A549 (cell line): ENCODE results near the gene C17orf113. TPM values are rescaled to one million over a fixed set of nuclear protein-coding genes. Genes with fewer than 3 reads are reported as not detected.

ENCODE experiments used
- ATAC-seq, 2 experiments: fragments of 200-7000 bp in 1 of 2; fragments of >200 bp in 1 of 2; cut with Nextera tagmentation in 1 of 2; cut with Tn5 transposase in 1 of 2; 3 replicates each; pipeline versions ENCODE4 v1.8.0 to v1.9.1; 2018 to 2020; ENCODE audit warnings: mild to moderate bottlenecking in 1 of 2, moderate library complexity in 1 of 2
- CTCF ChIA-PET: fragments of 300-600 bp; sonication (Branson Sonifier 250); formaldehyde crosslinking; extraction: SDS; loops from one replicate; lab custom pipeline; 2021; ENCODE audit warnings: antibody characterized with exemption, inconsistent platforms; lab: Yijun Ruan, JAX
- POLR2A ChIA-PET: fragments of 350-600 bp; formaldehyde crosslinking; extraction: SDS; loops from one replicate; lab custom pipeline; 2021; ENCODE audit warnings: antibody characterized with exemption, inconsistent platforms; lab: Yijun Ruan, JAX
- DNase-seq, 2 experiments: peaks; one replicate each; pipeline versions ENCODE4 v3.0.0 to v3.0.0-alpha.2; 2011 to 2016; ENCODE audit warnings: low read depth in 1 of 2, low spot score in 1 of 2
- FAIRE-seq: peaks from 2 replicates; lab custom pipeline; 2011; peaks lifted over from hg19 to GRCh38; lab: Jason Lieb, UNC
- H3K27ac ChIP-seq, 2 experiments: fragments of >200 bp; sonication (Bioruptor Twin); formaldehyde crosslinking; 3 replicates each; pipeline ENCODE4 v1.5.1; 2016 to 2017
- H3K4me1 ChIP-seq: fragments of >200 bp; sonication (Bioruptor Twin); formaldehyde crosslinking; 3 replicates; pipeline ENCODE4 v1.6.1; 2016
- H3K4me2 ChIP-seq: fragments of >200 bp; sonication (Bioruptor Twin); formaldehyde crosslinking; 3 replicates; pipeline ENCODE4 v1.6.1; 2016
- H3K4me3 ChIP-seq: fragments of >200 bp; sonication (Bioruptor Twin); formaldehyde crosslinking; 3 replicates; pipeline ENCODE4 v1.5.1; 2016
- H3K9me3 ChIP-seq: fragments of >200 bp; sonication (Bioruptor Twin); formaldehyde crosslinking; 3 replicates; pipeline ENCODE4 v1.6.1; 2016
- CBX8 ChIP-seq: fragments of 200-600 bp; sonication (generic); IDR thresholded peaks from 2 replicates; pipeline ENCODE4 v1.6.1; 2016
- CHD4 ChIP-seq: fragments of 200-600 bp; sonication (generic); IDR thresholded peaks from 2 replicates; pipeline ENCODE4 v1.6.1; 2016; ENCODE audit warnings: antibody characterized with exemption, mild to moderate bottlenecking, borderline replicate concordance
- CTCF ChIP-seq: fragments of >200 bp; sonication (Bioruptor Twin); formaldehyde crosslinking; IDR thresholded peaks from 3 replicates; pipeline ENCODE4 v1.5.1; 2016
- EHF ChIP-seq: fragments of 250-450 bp; sonication (Bioruptor Pico); IDR thresholded peaks from 2 replicates; pipeline ENCODE4 v1.5.0; 2020; ENCODE audit warnings: mild to moderate bottlenecking
- FOSB ChIP-seq: fragments of 250-450 bp; sonication (Bioruptor Pico); IDR thresholded peaks from 2 replicates; pipeline ENCODE4 v1.5.0; 2020; ENCODE audit warnings: mild to moderate bottlenecking, moderate library complexity
- FOXS1 ChIP-seq: fragments of 250-450 bp; sonication (Bioruptor Pico); IDR thresholded peaks from 2 replicates; pipeline ENCODE4 v1.5.0; 2020; ENCODE audit warnings: mild to moderate bottlenecking, moderate library complexity
- HMGXB4 ChIP-seq: fragments of 250-450 bp; sonication (Bioruptor Pico); IDR thresholded peaks from 2 replicates; pipeline ENCODE4 v1.5.0; 2021; ENCODE audit warnings: mild to moderate bottlenecking, moderate library complexity, borderline replicate concordance
- HOXA7 ChIP-seq: fragments of 250-450 bp; sonication (Bioruptor Pico); IDR thresholded peaks from 2 replicates; pipeline ENCODE4 v1.5.0; 2020; ENCODE audit warnings: mild to moderate bottlenecking, moderate library complexity
- HOXB13 ChIP-seq: fragments of 250-450 bp; sonication (Bioruptor Pico); IDR thresholded peaks from 2 replicates; pipeline ENCODE4 v1.5.0; 2020; ENCODE audit warnings: low read depth, mild to moderate bottlenecking, moderate library complexity
- KDM1A ChIP-seq: fragments of 200-600 bp; sonication (generic); IDR thresholded peaks from 2 replicates; pipeline ENCODE4 v1.6.1; 2016; ENCODE audit warnings: low read depth, mild to moderate bottlenecking
- MAX ChIP-seq: IDR thresholded peaks from 2 replicates; pipeline ENCODE4 v1.6.1; 2012
- MYC ChIP-seq: IDR thresholded peaks from 2 replicates; pipeline ENCODE4 v1.6.1; 2012; ENCODE audit warnings: mild to moderate bottlenecking, inconsistent platforms, low read length, improper control_type of control experiment, borderline replicate concordance
- NPAS2 ChIP-seq: fragments of 250-450 bp; sonication (Bioruptor Pico); IDR thresholded peaks from 2 replicates; pipeline ENCODE4 v1.8.0; 2022; ENCODE audit warnings: mild to moderate bottlenecking, moderate library complexity, borderline replicate concordance
- POLR2A ChIP-seq: IDR thresholded peaks from 2 replicates; pipeline ENCODE4 v1.6.1; 2012; ENCODE audit warnings: mild to moderate bottlenecking, low read length
- RARB ChIP-seq: fragments of 250-450 bp; sonication (Bioruptor Pico); IDR thresholded peaks from 2 replicates; pipeline ENCODE4 v1.8.0; 2021; ENCODE audit warnings: mild to moderate bottlenecking, moderate library complexity
- RCOR1 ChIP-seq: fragments of 150-350 bp; IDR thresholded peaks from 2 replicates; pipeline ENCODE4 v1.6.1; 2014; ENCODE audit warnings: antibody characterized with exemption, low read length, low read depth
- SMC3 ChIP-seq: fragments of >200 bp; sonication (Bioruptor Twin); formaldehyde crosslinking; IDR thresholded peaks from 3 replicates; pipeline ENCODE4 v1.6.1; 2018; ENCODE audit warnings: inconsistent platforms
- TFCP2L1 ChIP-seq: fragments of 250-450 bp; sonication (Bioruptor Pico); IDR thresholded peaks from 2 replicates; pipeline ENCODE4 v1.5.0; 2021; ENCODE audit warnings: mild to moderate bottlenecking
- ZC3H11A ChIP-seq: fragments of 450-650 bp; IDR thresholded peaks from 2 replicates; pipeline ENCODE4 v1.6.1; 2014; ENCODE audit warnings: antibody characterized with exemption, mild to moderate bottlenecking
- WGBS: methylation state at CpG from one replicate; pipeline ENCODE4 v1.1.6; 2017; ENCODE audit errors: missing lambda C conversion rate; 5-methylcytosine and 5-hydroxymethylcytosine counted together
- polyA plus RNA-seq, 4 experiments: library from polyadenylated mRNA; depleted of rRNA in 3 of 4; stranded (reverse); fragments of >200 nt; fragmentation: RNase III in 1 of 4; extraction: RNeasy Plus Mini Kit Qiagen cat#74134 plus additional on column Dnase treatment in 1 of 4; gene quantifications; 2 replicates in 3 of 4; 3 replicates in 1 of 4; pipeline ENCODE4 v1.2.3, GENCODE V29; 2011 to 2017
- TF ChIP-seq, protein P1 (sequence below): fragments of >200 bp; sonication (Bioruptor Twin); formaldehyde crosslinking; IDR thresholded peaks from 3 replicates; pipeline ENCODE4 v1.6.1; 2016

The C17orf113 gene
- polyA plus RNA-seq, 2 of the 4 experiments (the other 2 are of a cell fraction), result 0.67 to 1.0 TPM

DNA sequence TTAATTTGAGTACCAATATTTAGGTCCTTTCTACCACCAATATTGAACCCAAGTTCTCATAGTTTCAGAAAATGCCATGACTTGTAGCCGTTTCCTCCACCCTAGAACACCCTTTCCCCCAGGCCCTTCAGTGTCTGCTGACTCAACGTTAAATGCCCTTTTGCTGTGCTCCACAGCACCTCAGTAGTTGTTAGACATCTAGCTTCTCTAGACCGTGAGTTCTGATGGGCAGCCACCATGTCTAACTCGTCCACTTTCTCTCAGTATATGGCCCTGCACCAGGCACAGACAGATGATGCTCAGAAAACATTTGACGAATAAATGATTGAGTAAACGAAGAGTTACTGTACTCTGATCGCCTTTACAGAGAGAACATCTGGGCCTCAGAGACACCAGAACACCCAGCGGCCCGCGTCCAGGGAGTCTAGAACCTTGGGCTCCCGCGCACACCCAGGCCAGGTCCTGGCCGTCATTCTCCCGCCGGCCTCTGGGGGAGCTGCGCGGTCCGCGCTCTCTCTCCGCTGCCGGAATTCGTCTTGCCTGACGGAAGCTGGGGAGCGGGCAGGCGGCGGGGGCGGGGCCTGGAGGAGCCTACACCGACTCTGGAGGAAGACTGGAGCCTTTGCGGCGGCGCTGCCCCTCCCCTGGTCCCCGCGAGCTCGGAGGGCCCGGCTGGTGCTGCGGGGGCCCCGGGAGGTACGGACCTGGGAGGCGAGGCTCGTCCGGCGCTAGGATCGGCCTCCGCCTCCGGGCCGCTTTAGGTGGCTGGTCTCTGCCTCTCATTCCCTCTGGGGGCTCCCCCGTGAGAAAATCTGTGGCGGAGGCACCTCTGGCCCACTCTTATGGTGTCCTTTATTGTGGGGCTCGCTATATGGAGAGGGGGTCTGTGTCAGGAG lies 30.6 kb downstream of the C17orf113 start, which contains the start of gene NKIRAS2 (continued):
- TF ChIP-seq CTCF (peak; percentile 86), KDM1A (no peak), RARB (CRISPR knock-in tag) (no peak), CHD4 (no peak; the same call in 1 of the 2 replicates), POLR2A (peak; percentile 73), EHF (0 out of 2 replicates have a peak, but pooled peaks have one; percentile 25)

GRCh38 chr17:42018988-42019387 lies 31.4 kb downstream of the C17orf113 start:
- TF ChIP-seq SMC3, result no peak
- TF ChIP-seq HOXA7 (CRISPR knock-in tag), result no peak
- no peak for TF ChIP-seq NPAS2
- TF ChIP-seq, protein P1, sequence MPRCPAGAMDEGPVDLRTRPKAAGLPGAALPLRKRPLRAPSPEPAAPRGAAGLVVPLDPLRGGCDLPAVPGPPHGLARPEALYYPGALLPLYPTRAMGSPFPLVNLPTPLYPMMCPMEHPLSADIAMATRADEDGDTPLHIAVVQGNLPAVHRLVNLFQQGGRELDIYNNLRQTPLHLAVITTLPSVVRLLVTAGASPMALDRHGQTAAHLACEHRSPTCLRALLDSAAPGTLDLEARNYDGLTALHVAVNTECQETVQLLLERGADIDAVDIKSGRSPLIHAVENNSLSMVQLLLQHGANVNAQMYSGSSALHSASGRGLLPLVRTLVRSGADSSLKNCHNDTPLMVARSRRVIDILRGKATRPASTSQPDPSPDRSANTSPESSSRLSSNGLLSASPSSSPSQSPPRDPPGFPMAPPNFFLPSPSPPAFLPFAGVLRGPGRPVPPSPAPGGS, result no peak
- TF ChIP-seq ZC3H11A, result no peak
- no peak for TF ChIP-seq CBX8
- TF ChIP-seq FOSB (CRISPR knock-in tag), result no peak
- TF ChIP-seq TFCP2L1 (CRISPR knock-in tag), result no peak
- TF ChIP-seq RARB (CRISPR knock-in tag), result no peak
- no peak for TF ChIP-seq RCOR1
- no peak for TF ChIP-seq MAX
- no peak for TF ChIP-seq FOXS1 (CRISPR knock-in tag)
- no peak for TF ChIP-seq HMGXB4 (CRISPR knock-in tag)
- no peak for TF ChIP-seq MYC
- no peak for TF ChIP-seq HOXB13 (CRISPR knock-in tag)
- Histone ChIP-seq H3K4me2 (no peak overlapping the region), H3K9me3 (no peaks in the 10 kb centered on the region), H3K4me3 (no peak overlapping the region), H3K27ac (no peak overlapping the region), H3K4me1 (peaks cover 32% of the 10 kb centered on the region)
- DNase-seq (no peak), ATAC-seq (no peak), FAIRE-seq (no peak)
- 91% methylated on average over 4 of the region's 4 CpGs for WGBS
- CTCF ChIA-PET, result interaction anchor here (0.5 to 19.4 kb wide), 19 partner anchors 7 to 549 kb away, joined by 3 to 658 read pairs (median 6); partner anchors contain the start of genes CNP, DHX58, HSPB9 and KAT2A
- POLR2A ChIA-PET, result interaction anchor here (0.8 to 2.0 kb wide), 3 partner anchors 12 to 88 kb away, joined by 4 to 9 read pairs (median 5); partner anchors contain the start of genes CNP and ODAD4
